Measurements from ENCODE around the gene ANTKMT. TPM values are rescaled to one million over a fixed set of nuclear protein-coding genes. Genes with fewer than 3 reads are reported as not detected.

ANTKMT gene
- total RNA-seq, 1 experiment from 2014 or later: 49.6 TPM

- DNase-seq: no peak
- no TSS peak for BruUV-seq (replicated peaks)
- Mint-ChIP-seq H3K9me3 (ENCODE audit: low read depth, unreplicated experiment) (no peaks in the 10 kb centered on the region), H3K27ac (ENCODE audit: unreplicated experiment) (no peak overlapping the region), H3K27me3 (ENCODE audit: unreplicated experiment) (peaks cover 80% of the 10 kb centered on the region), H3K4me1 (ENCODE audit: low read depth, unreplicated experiment) (peaks cover 15% of the 10 kb centered on the region), H3K36me3 (ENCODE audit: insufficient read depth, unreplicated experiment) (no peaks in the 10 kb centered on the region), H3K4me3 (ENCODE audit: low read depth, unreplicated experiment) (no peak overlapping the region)
- intact Hi-C loops (cut with micrococcal nuclease; ENCODE audit: unreplicated experiment): no loop called here
- no peak for TF ChIP-seq CTCF (IDR thresholded peaks at IDR 0.05; ENCODE audit: unreplicated experiment)
- CTCF ChIA-PET: interaction anchor here (0.6 kb wide), 1 partner anchor 19 kb away, joined by 5 read pairs; no protein-coding TSS in a partner anchor
These were observed 33.7 kb downstream of the ANTKMT start for GRCh38 chr16:754656-755055.

- peaks cover 29% of the 10 kb centered on the region for H3K4me1 Mint-ChIP-seq (ENCODE audit: low read depth, unreplicated experiment)
- H3K4me3 Mint-ChIP-seq (ENCODE audit: low read depth, unreplicated experiment): no peak overlapping the region
- H3K9me3 Mint-ChIP-seq (ENCODE audit: low read depth, unreplicated experiment): no peaks in the 10 kb centered on the region
- no peak for TF ChIP-seq CTCF (IDR thresholded peaks at IDR 0.05; ENCODE audit: unreplicated experiment)
- peaks cover 78% of the 10 kb centered on the region for H3K27me3 Mint-ChIP-seq (ENCODE audit: unreplicated experiment)
- no peak for DNase-seq
- BruUV-seq (replicated peaks): no TSS peak
- intact Hi-C loops (cut with micrococcal nuclease; ENCODE audit: unreplicated experiment): no loop called here
- H3K36me3 Mint-ChIP-seq (ENCODE audit: insufficient read depth, unreplicated experiment): peaks cover 5% of the 10 kb centered on the region
- no peak overlapping the region for H3K27ac Mint-ChIP-seq (ENCODE audit: unreplicated experiment)
- CTCF ChIA-PET: interaction anchor here (0.6 kb wide), 1 partner anchor 300 kb away, joined by 5 read pairs; no protein-coding TSS in a partner anchor
These were observed 35.5 kb downstream of the ANTKMT start for GRCh38 chr16:756428-756827.

GRCh38 chr16:759110-759910 lies 38.4 kb downstream of the ANTKMT start:
- Mint-ChIP-seq H3K4me1 (ENCODE audit: low read depth, unreplicated experiment) (peaks cover 23% of the 10 kb centered on the region), H3K4me3 (ENCODE audit: low read depth, unreplicated experiment) (no peak overlapping the region), H3K36me3 (ENCODE audit: insufficient read depth, unreplicated experiment) (peaks cover 5% of the 10 kb centered on the region), H3K27ac (ENCODE audit: unreplicated experiment) (no peak overlapping the region), H3K27me3 (ENCODE audit: unreplicated experiment) (peaks cover 54% of the 10 kb centered on the region), H3K9me3 (ENCODE audit: low read depth, unreplicated experiment) (no peaks in the 10 kb centered on the region)
- intact Hi-C loops (cut with micrococcal nuclease; ENCODE audit: unreplicated experiment): no loop called here
- CTCF ChIA-PET: interaction anchor here (1.1 to 1.7 kb wide), 2 partner anchors 40 to 342 kb away, joined by 5 to 6 read pairs; no protein-coding TSS in a partner anchor
- TF ChIP-seq CTCF (IDR thresholded peaks at IDR 0.05; ENCODE audit: unreplicated experiment): no peak
- no TSS peak for BruUV-seq (replicated peaks)
- DNase-seq: no peak

GRCh38 chr16:760065-760464 lies 39.1 kb downstream of the ANTKMT start:
- CTCF ChIA-PET: interaction anchor here (1.4 to 1.7 kb wide), 2 partner anchors 14 to 40 kb away, joined by 4 to 5 read pairs; no protein-coding TSS in a partner anchor
- intact Hi-C loops (cut with micrococcal nuclease; ENCODE audit: unreplicated experiment): no loop called here
- BruUV-seq (replicated peaks): no TSS peak
- peaks cover 47% of the 10 kb centered on the region for H3K27me3 Mint-ChIP-seq (ENCODE audit: unreplicated experiment)
- peaks cover 5% of the 10 kb centered on the region for H3K36me3 Mint-ChIP-seq (ENCODE audit: insufficient read depth, unreplicated experiment)
- no peak for DNase-seq
- no peaks in the 10 kb centered on the region for H3K9me3 Mint-ChIP-seq (ENCODE audit: low read depth, unreplicated experiment)
- H3K4me1 Mint-ChIP-seq (ENCODE audit: low read depth, unreplicated experiment): peaks cover 23% of the 10 kb centered on the region
- H3K4me3 Mint-ChIP-seq (ENCODE audit: low read depth, unreplicated experiment): no peak overlapping the region
- TF ChIP-seq CTCF (IDR thresholded peaks at IDR 0.05; ENCODE audit: unreplicated experiment): no peak
- H3K27ac Mint-ChIP-seq (ENCODE audit: unreplicated experiment): no peak overlapping the region

Measured in Calu3 (cell line).